GM12878 (cell line): ENCODE data around the gene RALB. TPM values are rescaled to one million over a fixed set of nuclear protein-coding genes. Genes with fewer than 3 reads are reported as not detected.

ENCODE experiments used
- ATAC-seq: fragments of 200-7000 bp; cut with Tn5 transposase; 3 replicates; pipeline ENCODE4 v1.9.1; 2020; ENCODE audit warnings: mild to moderate bottlenecking, moderate library complexity
- BruUV-seq: library from RNA; stranded (reverse); fragments of 400-500 nt; replicated peaks from 2 replicates; lab custom pipeline; 2021; lab: Mats Ljungman, UMichigan
- CTCF ChIA-PET: fragments of 300-600 bp; sonication (Branson Sonifier 250); formaldehyde crosslinking; extraction: SDS; loops from one replicate; lab custom pipeline; 2021; ENCODE audit warnings: inconsistent platforms; lab: Yijun Ruan, JAX
- POLR2A ChIA-PET: fragments of 350-600 bp; formaldehyde crosslinking; extraction: SDS; loops from one replicate; lab custom pipeline; 2021; ENCODE audit warnings: inconsistent platforms; lab: Charles Lee
- RAD21 ChIA-PET: fragments of 300-600 bp; sonication (Branson Sonifier 250); formaldehyde crosslinking; loops from one replicate; lab custom pipeline; 2023; ENCODE audit warnings: antibody characterized with exemption; ENCODE audit not compliant: unreplicated experiment; lab: Charles Lee
- SMC1A ChIA-PET: fragments of 300-600 bp; sonication (Branson Sonifier 250); formaldehyde crosslinking; loops from one replicate; lab custom pipeline; 2023; ENCODE audit not compliant: unreplicated experiment, uncharacterized antibody; lab: Charles Lee
- DNase-seq: peaks from one replicate; pipeline ENCODE4 v3.0.0-alpha.2; 2011; ENCODE audit warnings: low read depth, low spot score
- FAIRE-seq: peaks from 3 replicates; lab custom pipeline; 2011; peaks lifted over from hg19 to GRCh38; lab: Jason Lieb, UNC
- H2AFZ ChIP-seq: 2 replicates; pipeline ENCODE4 v1.6.0; 2011; ENCODE audit warnings: low read depth, low read length, control low read depth; ENCODE audit not compliant: control insufficient read depth
- H3K27ac ChIP-seq: 2 replicates; pipeline ENCODE4 v1.5.1; 2011; ENCODE audit warnings: control low read depth; ENCODE audit not compliant: control insufficient read depth, insufficient read depth
- H3K27me3 ChIP-seq, 2 experiments: replicated peaks in 1 of 2; 2 replicates each; pipeline versions ENCODE4 v1.6.0 to v1.6.1; 2011; ENCODE audit warnings: low read length in 1 of 2; ENCODE audit not compliant: control insufficient read depth in 2 of 2, insufficient read depth in 2 of 2
- H3K36me3 ChIP-seq, 2 experiments: 2 replicates each; pipeline ENCODE4 v1.5.1; 2011; ENCODE audit warnings: low read length in 1 of 2; ENCODE audit not compliant: control insufficient read depth in 2 of 2, insufficient read depth in 2 of 2
- H3K4me1 ChIP-seq: 2 replicates; pipeline ENCODE4 v1.6.1; 2011; ENCODE audit warnings: mild to moderate bottlenecking, low read length, moderate library complexity, mixed read lengths; ENCODE audit not compliant: control insufficient read depth, insufficient read depth
- H3K4me2 ChIP-seq: 2 replicates; pipeline ENCODE4 v1.6.0; 2011; ENCODE audit warnings: control low read depth; ENCODE audit not compliant: control insufficient read depth, insufficient read depth
- H3K4me3 ChIP-seq: fragments of 200-600 bp; sonication (generic); 2 replicates; pipeline ENCODE4 v1.5.1; 2016
- H3K79me2 ChIP-seq: 2 replicates; pipeline ENCODE4 v1.6.0; 2011; ENCODE audit warnings: low read length; ENCODE audit not compliant: control insufficient read depth, insufficient read depth
- H3K9ac ChIP-seq: 2 replicates; pipeline ENCODE4 v1.8.0; 2011; ENCODE audit warnings: low read length, control low read depth, mixed read lengths; ENCODE audit not compliant: control insufficient read depth, insufficient read depth
- H3K9me3 ChIP-seq: replicated peaks from 3 replicates; pipeline ENCODE4 v1.5.1; 2011; ENCODE audit warnings: mild to moderate bottlenecking, low read length; ENCODE audit not compliant: control insufficient read depth, insufficient read depth
- H4K20me1 ChIP-seq: 2 replicates; pipeline ENCODE4 v1.6.0; 2011; ENCODE audit not compliant: control insufficient read depth, insufficient read depth
- CUX1 ChIP-seq: IDR thresholded peaks from 2 replicates; pipeline ENCODE4 v1.6.1; 2012; ENCODE audit warnings: improper control_type of control experiment, low read depth, low read length; ENCODE audit not compliant: insufficient replicate concordance
- GATAD2B ChIP-seq: fragments of 450-650 bp; conservative IDR thresholded peaks from 2 replicates; pipeline ENCODE4 v1.6.1; 2017; ENCODE audit warnings: low read depth, mild to moderate bottlenecking, moderate library complexity
- IKZF2 ChIP-seq, 2 experiments: fragments of 450-650 bp; IDR thresholded peaks; 2 replicates each; pipeline ENCODE4 v1.6.1; 2017; ENCODE audit warnings: mild to moderate bottlenecking in 2 of 2, moderate library complexity in 2 of 2
- JUNB ChIP-seq: IDR thresholded peaks from 2 replicates; pipeline ENCODE4 v1.6.1; 2016; ENCODE audit warnings: antibody characterized with exemption, mild to moderate bottlenecking
- KLF5 ChIP-seq: fragments of 450-650 bp; IDR thresholded peaks from 2 replicates; pipeline ENCODE4 v1.6.1; 2014; ENCODE audit warnings: mild to moderate bottlenecking; ENCODE audit not compliant: partially characterized antibody
- MLLT1 ChIP-seq: fragments of 450-650 bp; IDR thresholded peaks from 2 replicates; pipeline ENCODE4 v1.6.1; 2016; ENCODE audit warnings: mild to moderate bottlenecking
- MYB ChIP-seq: fragments of 150-350 bp; IDR thresholded peaks from 2 replicates; pipeline ENCODE4 v1.6.1; 2014; ENCODE audit warnings: mild to moderate bottlenecking, low read depth, low read length, borderline replicate concordance
- ZNF207 ChIP-seq: fragments of 450-650 bp; IDR thresholded peaks from 2 replicates; pipeline ENCODE4 v1.6.1; 2014; ENCODE audit warnings: antibody characterized with exemption, mild to moderate bottlenecking, borderline replicate concordance
- ZSCAN29 ChIP-seq: fragments of 450-650 bp; IDR thresholded peaks from 2 replicates; pipeline ENCODE4 v1.6.1; 2017; ENCODE audit warnings: mild to moderate bottlenecking, moderate library complexity
- WGBS: methylation state at CpG from one replicate; pipeline ENCODE4 v1.1.6; 2016; ENCODE audit warnings: low lambda C conversion rate; ENCODE audit not compliant: insufficient replicate concordance, insufficient coverage; ENCODE audit errors: missing lambda C conversion rate; 5-methylcytosine and 5-hydroxymethylcytosine counted together
- in situ Hi-C: fragments of 300-500 bp; cut with MboI; formaldehyde crosslinking; loops from 9 replicates; pipeline ENCODE4 v1.14.3; 2018; ENCODE audit warnings: mixed read lengths
- intact Hi-C: fragments of 100-400 bp; cut with micrococcal nuclease; formaldehyde crosslinking; loops from one replicate; pipeline ENCODE4 v1.14.2; 2022; ENCODE audit not compliant: unreplicated experiment
- polyA plus RNA-seq, 11 experiments: library from polyadenylated mRNA; depleted of rRNA in 4 of 11; unstranded in 6 of 11; stranded (reverse) in 5 of 11; fragments of >200 nt; fragmentation: Nextera tagmentation in 4 of 11; fragmentation: Illumina TruSeq in 1 of 11; extraction: Ambion mirVana in 4 of 11; extraction: Trizol in 1 of 11; gene quantifications; 1 replicate in 1 of 11; 2 replicates in 10 of 11; pipeline versions ENCODE4 v1.2.1 to v1.2.3, GENCODE V29; 2011 to 2016; ENCODE audit warnings: inconsistent platforms in 2 of 11, missing spikeins in 2 of 11, low read depth in 1 of 11
- total RNA-seq, 4 experiments: library from RNA; depleted of rRNA in 3 of 4; stranded (reverse); fragments of >200 nt in 3 of 4; fragmentation: Illumina TruSeq in 1 of 4; extraction: Trizol in 1 of 4; gene quantifications; 2 replicates each; pipeline versions ENCODE4 v1.2.1 to v1.2.3, GENCODE V29; 2013 to 2021
- TF ChIP-seq, protein P1 (sequence below): fragments of 450-650 bp; formaldehyde crosslinking; IDR thresholded peaks from 2 replicates; pipeline ENCODE4 v1.4.0; 2022; ENCODE audit warnings: mild to moderate bottlenecking, moderate library complexity
- TF ChIP-seq, protein P2 (sequence below): IDR thresholded peaks from 2 replicates; pipeline ENCODE4 v1.6.1; 2012; ENCODE audit warnings: low read depth, low read length, improper control_type of control experiment

RALB gene
- total and polyA plus RNA-seq, 10 of the 15 experiments (the other 5 are each of a cell fraction or from before 2014, with no cell fraction given) = 8.3 to 54.0 (median 24.2) TPM

- TF ChIP-seq, protein P1, sequence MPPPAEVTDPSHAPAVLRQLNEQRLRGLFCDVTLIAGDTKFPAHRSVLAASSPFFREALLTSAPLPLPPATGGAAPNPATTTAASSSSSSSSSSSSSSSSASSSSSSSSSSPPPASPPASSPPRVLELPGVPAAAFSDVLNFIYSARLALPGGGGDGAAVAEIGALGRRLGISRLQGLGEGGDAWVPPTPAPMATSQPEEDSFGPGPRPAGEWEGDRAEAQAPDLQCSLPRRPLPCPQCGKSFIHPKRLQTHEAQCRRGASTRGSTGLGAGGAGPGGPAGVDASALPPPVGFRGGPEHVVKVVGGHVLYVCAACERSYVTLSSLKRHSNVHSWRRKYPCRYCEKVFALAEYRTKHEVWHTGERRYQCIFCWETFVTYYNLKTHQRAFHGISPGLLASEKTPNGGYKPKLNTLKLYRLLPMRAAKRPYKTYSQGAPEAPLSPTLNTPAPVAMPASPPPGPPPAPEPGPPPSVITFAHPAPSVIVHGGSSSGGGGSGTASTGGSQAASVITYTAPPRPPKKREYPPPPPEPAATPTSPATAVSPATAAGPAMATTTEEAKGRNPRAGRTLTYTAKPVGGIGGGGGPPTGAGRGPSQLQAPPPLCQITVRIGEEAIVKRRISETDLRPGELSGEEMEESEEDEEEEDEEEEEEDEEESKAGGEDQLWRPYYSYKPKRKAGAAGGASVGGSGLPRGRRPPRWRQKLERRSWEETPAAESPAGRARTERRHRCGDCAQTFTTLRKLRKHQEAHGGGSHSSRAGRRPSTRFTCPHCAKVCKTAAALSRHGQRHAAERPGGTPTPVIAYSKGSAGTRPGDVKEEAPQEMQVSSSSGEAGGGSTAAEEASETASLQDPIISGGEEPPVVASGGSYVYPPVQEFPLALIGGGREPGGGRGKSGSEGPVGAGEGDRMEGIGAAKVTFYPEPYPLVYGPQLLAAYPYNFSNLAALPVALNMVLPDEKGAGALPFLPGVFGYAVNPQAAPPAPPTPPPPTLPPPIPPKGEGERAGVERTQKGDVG = no peak
- TF ChIP-seq, protein P2, sequence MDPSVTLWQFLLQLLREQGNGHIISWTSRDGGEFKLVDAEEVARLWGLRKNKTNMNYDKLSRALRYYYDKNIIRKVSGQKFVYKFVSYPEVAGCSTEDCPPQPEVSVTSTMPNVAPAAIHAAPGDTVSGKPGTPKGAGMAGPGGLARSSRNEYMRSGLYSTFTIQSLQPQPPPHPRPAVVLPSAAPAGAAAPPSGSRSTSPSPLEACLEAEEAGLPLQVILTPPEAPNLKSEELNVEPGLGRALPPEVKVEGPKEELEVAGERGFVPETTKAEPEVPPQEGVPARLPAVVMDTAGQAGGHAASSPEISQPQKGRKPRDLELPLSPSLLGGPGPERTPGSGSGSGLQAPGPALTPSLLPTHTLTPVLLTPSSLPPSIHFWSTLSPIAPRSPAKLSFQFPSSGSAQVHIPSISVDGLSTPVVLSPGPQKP = no peak
- TF ChIP-seq ZNF207 (no peak), JUNB (no peak), ZSCAN29 (no peak), GATAD2B (no peak)
Observed at GRCh38 chr2:120256651-120257000, 4.0 kb downstream of the RALB start (continued).

- ChIA-PET POLR2A (interaction anchor here (0.5 to 1.0 kb wide), 3 partner anchors 8 to 54 kb away, joined by 3 to 4 read pairs (median 3); no protein-coding TSS in a partner anchor), RAD21 (interaction anchor here (0.9 to 1.5 kb wide), 5 partner anchors 25 to 81 kb away, joined by 3 to 7 read pairs (median 4); no protein-coding TSS in a partner anchor), SMC1A (interaction anchor here (1.0 to 3.1 kb wide), 11 partner anchors 9 to 147 kb away, joined by 3 to 25 read pairs (median 4); partner anchors contain the start of gene TMEM185B), CTCF (interaction anchor here (0.7 to 1.9 kb wide), 7 partner anchors 25 to 57 kb away, joined by 3 to 11 read pairs (median 4); no protein-coding TSS in a partner anchor)
- ATAC-seq (no peak), FAIRE-seq (no peak), DNase-seq (no peak)
- 19% methylated on average over 1 of the region's 1 CpG for WGBS
- no peaks in the 10 kb centered on the region for H3K27me3 ChIP-seq
- no peak overlapping the region for H2AFZ ChIP-seq
- H3K4me3 ChIP-seq = 0 out of 2 replicates have a peak overlapping the region, but pooled peaks have one; percentile 6
- peaks cover 54% of the 10 kb centered on the region for H3K79me2 ChIP-seq
- H3K9me3 ChIP-seq = peaks cover 6% of the 10 kb centered on the region; the same call in 2 of the 3 replicates
- H4K20me1 ChIP-seq = no peaks in the 10 kb centered on the region
- BruUV-seq = no TSS peak
- H3K9ac ChIP-seq = no peak overlapping the region
- H3K4me1 ChIP-seq = peaks cover 16% of the 10 kb centered on the region
- H3K36me3 ChIP-seq = no peaks in the 10 kb centered on the region
- in situ Hi-C loops = no loop called here
- no peak overlapping the region for H3K27ac ChIP-seq
- intact Hi-C loops = no loop called here
- H3K4me2 ChIP-seq = peak overlapping the region; percentile 30; the same call in 1 of the 2 replicates
- TF ChIP-seq IKZF2 (IDR thresholded peaks at IDR 0.05) (no peak), MLLT1 (no peak), CUX1 (no peak), KLF5 (no peak), MYB (no peak)
Observed at GRCh38 chr2:120257522-120257921, 4.9 kb downstream of the RALB start.
